Tibial nerve (tissue), 4 donors: ENCODE data around the gene MAGEC2. TPM values are rescaled to one million over a fixed set of nuclear protein-coding genes. Genes with fewer than 3 reads are reported as not detected.

ENCODE experiments used
- DNase-seq, 2 donors: peaks; one replicate each; pipeline ENCODE4 v3.0.0-alpha.2; 2019; ENCODE audit warnings: low spot score in 2 of 2
- H3K27ac ChIP-seq, 4 donors: fragments of 200-600 bp; sonication (generic) in 3 of 4; one replicate each; pipeline ENCODE4 v1.5.1; 2017 to 2019; ENCODE audit warnings: mild to moderate bottlenecking in 1 of 4
- H3K27me3 ChIP-seq, 2 donors: fragments of 200-600 bp; sonication (generic) in 1 of 2; one replicate each; pipeline versions ENCODE4 v1.5.1 to v1.6.0; 2017 to 2019
- H3K36me3 ChIP-seq, 3 donors: fragments of 200-600 bp; sonication (generic); one replicate each; pipeline ENCODE4 v1.5.1; 2018 to 2019
- H3K4me1 ChIP-seq, 4 donors: fragments of 200-600 bp; sonication (generic) in 3 of 4; one replicate each; pipeline ENCODE4 v1.5.1; 2017 to 2019
- H3K4me3 ChIP-seq, 4 donors: fragments of 200-600 bp; sonication (generic) in 3 of 4; one replicate each; pipeline ENCODE4 v1.5.1; 2017 to 2019; ENCODE audit warnings: mild to moderate bottlenecking in 1 of 4, moderate library complexity in 1 of 4
- H3K9me3 ChIP-seq, 4 donors: fragments of 200-600 bp; sonication (generic) in 3 of 4; one replicate each; pipeline ENCODE4 v1.5.1; 2017 to 2019
- CTCF ChIP-seq, 5 experiments: fragments of 200-600 bp in 3 of 5; fragments of 450-650 bp in 2 of 5; sonication (generic) in 3 of 5; IDR thresholded peaks; one replicate each; pipeline ENCODE4 v1.5.1; 2016 to 2019; ENCODE audit warnings: antibody characterized with exemption in 5 of 5, mild to moderate bottlenecking in 3 of 5, moderate library complexity in 2 of 5
- EP300 ChIP-seq, 2 donors: sonication (generic); formaldehyde crosslinking; IDR thresholded peaks; one replicate each; pipeline ENCODE4 v1.6.1; 2017; ENCODE audit warnings: antibody characterized with exemption in 2 of 2, mild to moderate bottlenecking in 1 of 2
- POLR2A ChIP-seq, 2 donors: fragments of 450-650 bp; IDR thresholded peaks; one replicate each; pipeline ENCODE4 v1.6.1; 2017; ENCODE audit warnings: antibody characterized with exemption in 2 of 2, mild to moderate bottlenecking in 2 of 2, moderate library complexity in 2 of 2
- WGBS, 2 donors: methylation state at CpG; one replicate each; pipeline ENCODE4 v1.1.5; 2018; 5-methylcytosine and 5-hydroxymethylcytosine counted together
- total RNA-seq, 4 donors: library from RNA; depleted of rRNA; stranded (reverse); fragments of >200 nt; gene quantifications; one replicate each; pipeline ENCODE4 v1.1.0, GENCODE V29; 2016

MAGEC2 gene
- total RNA-seq, 4 donors from 2014 or later: not detected

GRCh38 chrX:142244568-142244967, 39.5 kb upstream of the MAGEC2 start:
- Histone ChIP-seq H3K4me1 (no peaks in the 10 kb centered on the region), H3K27me3 (no peaks in the 10 kb centered on the region), H3K27ac (no peak overlapping the region), H3K36me3 (no peaks in the 10 kb centered on the region), H3K4me3 (no peak overlapping the region), H3K9me3 (no peaks in the 10 kb centered on the region)
- TF ChIP-seq CTCF (IDR thresholded peaks at IDR 0.05) (no peak), EP300 (IDR thresholded peaks at IDR 0.05) (no peak), POLR2A (IDR thresholded peaks at IDR 0.05) (no peak)
- DNase-seq: no peak
- WGBS, 2 donors: 55 to 94% methylated on average over 3 to 4 of the region's 4 CpGs

- no peaks in the 10 kb centered on the region for H3K9me3 ChIP-seq
- 27 to 37% methylated on average over 1 of the region's 1 CpG for WGBS, 2 donors
- no peak for DNase-seq
- H3K36me3 ChIP-seq: no peaks in the 10 kb centered on the region
- H3K4me1 ChIP-seq: no peaks in the 10 kb centered on the region
- TF ChIP-seq POLR2A (IDR thresholded peaks at IDR 0.05) (no peak), EP300 (IDR thresholded peaks at IDR 0.05) (no peak), CTCF (IDR thresholded peaks at IDR 0.05) (no peak)
- no peak overlapping the region for H3K27ac ChIP-seq
- no peak overlapping the region for H3K4me3 ChIP-seq
- no peaks in the 10 kb centered on the region for H3K27me3 ChIP-seq
These were observed 33.4 kb upstream of the MAGEC2 start for GRCh38 chrX:142238536-142238935.

- no peak for DNase-seq
- TF ChIP-seq EP300 (IDR thresholded peaks at IDR 0.05): no peak
- TF ChIP-seq POLR2A (IDR thresholded peaks at IDR 0.05): no peak
- TF ChIP-seq CTCF (IDR thresholded peaks at IDR 0.05): no peak
- WGBS, 2 donors: 25 to 30% methylated on average over 1 of the region's 1 CpG
- Histone ChIP-seq H3K4me3 (no peak overlapping the region), H3K36me3 (no peaks in the 10 kb centered on the region), H3K27me3 (no peaks in the 10 kb centered on the region), H3K9me3 (no peaks in the 10 kb centered on the region), H3K27ac (no peak overlapping the region), H3K4me1 (no peaks in the 10 kb centered on the region)
These were observed 28.3 kb upstream of the MAGEC2 start for GRCh38 chrX:142233400-142233799.

- Histone ChIP-seq H3K27me3 (no peaks in the 10 kb centered on the region), H3K4me3 (no peak overlapping the region), H3K4me1 (no peaks in the 10 kb centered on the region), H3K36me3 (no peaks in the 10 kb centered on the region), H3K9me3 (no peaks in the 10 kb centered on the region), H3K27ac (no peak overlapping the region)
- TF ChIP-seq CTCF (IDR thresholded peaks at IDR 0.05): no peak
- no peak for TF ChIP-seq EP300 (IDR thresholded peaks at IDR 0.05)
- TF ChIP-seq POLR2A (IDR thresholded peaks at IDR 0.05): no peak
- DNase-seq: no peak
- 70 to 83% methylated on average over 2 to 4 of the region's 4 CpGs for WGBS, 2 donors
These were observed 9.0 kb upstream of the MAGEC2 start for GRCh38 chrX:142214081-142214480.

GRCh38 chrX:142201113-142201512, 4.0 kb downstream of the MAGEC2 start:
- TF ChIP-seq CTCF (IDR thresholded peaks at IDR 0.05): no peak
- no peak for TF ChIP-seq POLR2A (IDR thresholded peaks at IDR 0.05)
- no peak for TF ChIP-seq EP300 (IDR thresholded peaks at IDR 0.05)
- Histone ChIP-seq H3K4me1 (no peaks in the 10 kb centered on the region), H3K9me3 (no peaks in the 10 kb centered on the region), H3K27me3 (no peaks in the 10 kb centered on the region), H3K27ac (no peak overlapping the region), H3K36me3 (no peaks in the 10 kb centered on the region), H3K4me3 (no peak overlapping the region)
- no peak for DNase-seq
- WGBS, 2 donors: 63 to 66% methylated on average over 2 of the region's 2 CpGs
